ENCODE measurements around the gene ARF3. TPM values are rescaled to one million over a fixed set of nuclear protein-coding genes. Genes with fewer than 3 reads are reported as not detected.

Gene ARF3
- total and polyA plus RNA-seq, 9 of the 15 experiments (the other 6 are each of a cell fraction or from before 2014, with no cell fraction given): 5.9 to 170 (median 64.4) TPM

- Histone ChIP-seq H3K4me1 (replicated peaks in 1 of 2; ENCODE audit: control insufficient read depth in 2 of 2, insufficient read depth in 2 of 2, low read length in 2 of 2) (no peaks in the 10 kb centered on the region; a peak in 1 of 5 replicates), H4K20me1 (replicated peaks; ENCODE audit: control insufficient read depth, insufficient read depth, low read length) (no peaks in the 10 kb centered on the region), H3K79me2 (ENCODE audit: control insufficient read depth, insufficient read depth, low read length) (no peaks in the 10 kb centered on the region), H2AFZ (ENCODE audit: low read depth, low read length) (no peak overlapping the region), H3K4me2 (ENCODE audit: insufficient read depth, low read length) (no peak overlapping the region), H3K9me1 (ENCODE audit: control insufficient read depth, insufficient read depth, low read length) (no peaks in the 10 kb centered on the region), H3K9ac (ENCODE audit: insufficient read depth in 1 of 2, low read depth in 2 of 2, low read length in 2 of 2) (no peak overlapping the region), H3K27ac (ENCODE audit: extremely low read depth, low read depth, low read length) (no peak overlapping the region), H3K4me3 (no peak overlapping the region), H3K9me3 (replicated peaks; ENCODE audit: control insufficient read depth, insufficient read depth, low read depth, low read length) (no peaks in the 10 kb centered on the region), H3K27me3 (ENCODE audit: control insufficient read depth in 2 of 2, insufficient read depth in 2 of 2, low read length in 2 of 2) (peaks cover 0 to 15% of the 10 kb centered on the region in 2 experiments; a peak in 2 of 5 replicates), H3K36me3 (ENCODE audit: control insufficient read depth, insufficient read depth, low read length) (no peaks in the 10 kb centered on the region)
- FAIRE-seq (no peak), DNase-seq (ENCODE audit: extremely low read depth in 1 of 4, low spot score in 3 of 4) (no peak), ATAC-seq (no peak)
- no TSS peak for BruUV-seq (replicated peaks)
- CTCF ChIA-PET (ENCODE audit: low intra/inter-chr PET ratio): no interaction called here
- TF ChIP-seq ZNF3 (CRISPR knock-in tag; IDR thresholded peaks at IDR 0.05) (no peak), STAT5A (IDR thresholded peaks at IDR 0.05; ENCODE audit: borderline replicate concordance, low read length) (no peak), ZNF134 (CRISPR knock-in tag; conservative IDR thresholded peaks at IDR 0.05) (no peak), JUN (IDR thresholded peaks at IDR 0.05; ENCODE audit: borderline replicate concordance, low read depth, low read length) (no peak), JUN (CRISPR knock-in tag; IDR thresholded peaks at IDR 0.05; ENCODE audit: borderline replicate concordance) (no peak), ZNF12 (CRISPR knock-in tag; IDR thresholded peaks at IDR 0.05) (no peak), ZNF707 (CRISPR knock-in tag; conservative IDR thresholded peaks at IDR 0.05) (no peak), ZC3H4 (CRISPR knock-in tag; IDR thresholded peaks at IDR 0.05; ENCODE audit: borderline replicate concordance) (no peak), RFX7 (CRISPR knock-in tag; IDR thresholded peaks at IDR 0.05) (no peak)
- POLR2A ChIA-PET: interaction anchor here (0.7 kb wide), 1 partner anchor 78 kb away, joined by 3 read pairs; no protein-coding TSS in a partner anchor
- 8% methylated on average over 3 of the region's 3 CpGs for WGBS (ENCODE audit: insufficient coverage, low coverage, missing lambda C conversion rate)
- in situ Hi-C loops (cut with MboI) (no loop called here), intact Hi-C loops (cut with micrococcal nuclease) (no loop called here)
Observed at GRCh38 chr12:48907245-48907644, 50.0 kb downstream of the ARF3 start.

Data from K562 (cell line).